ENCODE measurements around the gene SEMA6A.
"Not testable (repeated sequence)": the region's sequence is repeated elsewhere in the genome, so short reads cannot be mapped to it uniquely, and the experiment has no call there.

SEMA6A gene

DNA sequence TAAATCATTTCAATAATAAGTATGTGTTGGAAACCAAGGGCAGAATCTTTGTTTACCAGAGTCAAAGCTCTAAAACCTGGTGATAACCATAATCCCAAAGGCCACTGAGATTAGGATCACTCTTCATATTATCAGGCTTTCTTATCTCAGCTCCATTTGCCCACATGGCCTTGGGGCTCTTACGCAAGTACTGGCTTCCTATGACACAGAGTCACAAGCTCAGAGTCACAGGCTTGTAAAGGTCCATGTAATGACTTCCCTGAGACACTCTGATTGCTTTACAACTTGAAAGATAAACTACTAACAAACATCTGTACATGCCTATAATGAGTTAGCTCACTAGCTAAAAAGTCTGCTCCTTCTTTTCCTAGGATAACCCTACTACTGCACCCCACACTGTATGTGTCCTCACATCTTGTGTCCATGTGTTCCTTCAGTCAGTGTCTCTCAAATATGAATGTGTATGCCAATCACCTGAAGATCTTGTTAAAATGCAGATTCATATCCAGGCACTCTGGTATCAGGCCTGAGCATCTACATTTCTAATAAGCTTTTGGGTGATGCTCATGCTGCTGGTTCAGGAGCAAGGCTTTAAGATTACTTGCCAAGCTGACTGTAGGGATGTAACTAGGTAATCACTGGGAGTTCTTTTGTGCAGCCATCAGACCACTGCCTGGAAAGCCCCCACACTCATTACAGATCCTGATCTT, 28.4 kb downstream of the SEMA6A start:
- no peak for DNase-seq

DNA sequence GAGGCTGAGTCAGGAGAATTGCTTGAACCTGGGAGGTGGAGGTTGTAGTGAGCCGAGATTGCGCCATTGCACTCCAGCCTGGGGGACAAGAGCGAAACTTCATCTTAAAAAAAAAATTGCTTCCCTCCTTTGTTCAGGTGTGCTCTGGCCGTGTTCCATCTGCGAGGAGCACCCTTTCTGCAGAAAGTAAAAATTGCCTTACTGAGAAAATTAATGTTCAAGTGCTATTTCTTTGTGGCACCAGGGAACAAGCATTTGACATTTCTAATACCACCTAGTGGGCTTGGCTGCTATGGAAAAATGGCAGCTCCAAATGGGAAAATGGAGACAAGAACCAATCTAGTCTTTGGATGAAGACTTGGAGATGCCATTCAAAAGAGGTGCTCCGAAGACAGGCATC, 29.2 kb downstream of the SEMA6A start:
- DNase-seq: not testable (repeated sequence)

DNA sequence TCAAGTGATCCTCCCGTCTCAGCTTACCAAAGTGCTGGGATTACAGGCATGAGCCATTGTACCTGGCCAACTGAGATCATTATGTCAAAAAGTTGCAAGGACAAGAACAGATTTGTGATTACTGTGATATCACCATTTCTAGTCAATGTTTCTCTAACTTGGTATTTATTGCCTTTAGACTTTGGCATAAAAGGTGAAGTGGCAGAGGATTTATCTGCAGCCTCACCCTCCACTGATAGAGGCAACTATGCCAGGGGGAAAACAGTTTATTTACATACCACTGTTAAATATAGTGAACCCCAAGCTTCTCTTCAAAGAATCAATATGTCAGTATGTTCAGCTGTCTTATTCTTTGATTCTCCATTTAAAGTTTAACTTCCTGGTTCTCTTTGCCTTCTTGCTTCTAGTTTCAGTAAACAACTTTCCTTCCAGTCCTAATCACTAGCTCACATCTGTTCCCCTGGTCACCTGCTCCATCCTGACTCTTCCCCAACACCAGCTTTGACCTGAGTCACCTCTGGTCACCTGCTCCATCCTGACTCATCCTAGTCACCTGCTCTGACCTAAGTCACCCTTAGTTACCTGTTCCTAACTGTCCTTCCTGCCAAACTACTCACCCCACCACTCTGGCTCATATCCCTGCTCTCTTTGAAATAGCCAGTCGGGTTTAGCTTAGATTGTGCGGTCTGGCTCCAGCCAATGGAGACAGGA, 29.9 kb downstream of the SEMA6A start:
- no peak for DNase-seq

DNA sequence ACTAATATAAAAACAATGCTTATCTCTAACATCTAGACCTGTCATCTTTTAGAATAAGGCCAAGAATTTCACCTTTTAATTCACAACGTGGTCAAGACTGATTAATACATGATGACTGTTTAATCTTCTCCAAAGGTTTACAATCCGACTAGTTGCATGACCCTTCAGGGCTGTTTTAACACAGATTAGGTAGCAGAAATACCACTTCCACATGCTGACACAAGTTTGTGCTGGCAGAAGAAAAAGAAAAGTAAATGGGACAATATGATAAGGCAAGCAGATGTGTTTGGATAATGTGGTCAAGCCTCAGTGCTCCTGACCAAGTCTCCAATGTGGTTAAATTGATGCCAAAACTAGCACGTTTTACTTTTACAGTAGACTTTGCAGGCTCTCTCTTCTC, 31.1 kb downstream of the SEMA6A start:
- no peak for DNase-seq

DNA sequence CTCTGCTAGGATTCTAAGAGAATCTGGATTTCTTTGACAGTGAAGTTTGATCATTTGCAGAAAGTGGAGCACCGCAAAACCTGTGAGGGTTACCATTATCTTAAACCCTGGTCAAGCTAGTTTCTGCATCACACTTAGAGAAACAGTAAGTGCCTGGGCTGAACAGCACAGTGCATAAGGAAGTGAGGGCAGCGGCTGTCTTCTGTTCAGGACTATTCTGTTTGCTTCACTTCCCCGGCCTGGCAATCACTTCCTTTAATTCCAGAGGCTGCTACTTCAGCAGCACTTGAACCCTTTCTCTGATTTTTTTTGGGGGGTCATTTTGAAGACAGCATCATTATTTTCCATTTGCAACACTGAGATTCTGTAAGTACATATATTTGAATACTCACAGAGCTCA, 32.0 kb downstream of the SEMA6A start:
- no peak for DNase-seq

DNA sequence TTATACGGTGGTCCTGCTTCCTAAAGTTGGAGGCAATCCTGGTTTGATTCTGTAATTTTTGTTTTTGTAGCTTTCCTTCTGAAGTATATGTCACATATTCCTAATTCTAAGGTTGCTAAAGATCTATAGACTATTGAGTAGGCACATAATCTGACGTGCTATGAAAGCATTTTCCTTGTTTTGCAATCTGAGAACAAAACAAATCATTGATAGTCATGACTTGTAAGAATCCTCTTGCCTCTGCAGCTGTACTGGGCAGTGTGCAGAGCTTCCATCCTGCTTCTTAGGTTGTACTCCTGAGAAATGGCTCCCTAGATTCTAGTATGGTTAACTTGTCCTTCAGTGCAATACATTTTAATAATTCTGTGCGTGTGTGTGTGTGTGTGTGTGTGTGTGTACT, 35.4 kb downstream of the SEMA6A start:
- DNase-seq: no peak

DNA sequence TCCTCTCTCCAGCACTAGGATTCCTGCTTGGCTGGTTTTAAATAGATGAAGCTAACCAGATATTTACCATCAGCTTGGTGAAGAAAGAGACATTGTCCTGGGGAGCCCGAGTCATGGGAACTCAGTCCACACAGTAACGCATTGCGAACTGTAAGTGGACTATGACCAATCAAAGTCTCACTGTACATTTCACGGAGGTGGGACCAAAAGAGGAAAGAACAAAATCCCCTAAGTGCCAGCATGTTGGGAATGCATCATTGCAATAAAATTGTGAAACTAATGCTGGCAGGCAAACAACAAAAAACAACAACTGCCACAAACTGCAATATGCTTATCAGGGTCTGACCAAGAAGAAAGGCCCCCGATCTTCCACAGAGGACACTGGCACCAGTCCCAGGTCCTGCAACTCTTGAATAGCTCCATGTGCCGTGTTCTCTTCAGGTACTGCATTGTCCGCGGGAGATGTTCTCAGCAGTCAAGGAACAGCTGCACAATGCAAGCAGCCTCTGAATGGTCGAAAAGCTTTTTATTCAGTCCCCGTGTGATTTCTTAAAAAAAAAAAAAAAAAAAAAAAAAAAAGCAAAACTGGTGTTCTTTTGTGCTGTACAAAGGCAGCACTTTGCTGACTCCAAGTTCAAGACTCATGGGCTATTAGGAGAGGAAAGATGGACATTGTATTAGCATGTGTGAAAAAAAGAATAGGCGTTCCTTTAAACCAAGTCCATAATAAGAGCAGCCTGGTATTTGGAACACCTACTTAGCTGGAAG, 38.1 kb downstream of the SEMA6A start:
- no peak for DNase-seq

DNA sequence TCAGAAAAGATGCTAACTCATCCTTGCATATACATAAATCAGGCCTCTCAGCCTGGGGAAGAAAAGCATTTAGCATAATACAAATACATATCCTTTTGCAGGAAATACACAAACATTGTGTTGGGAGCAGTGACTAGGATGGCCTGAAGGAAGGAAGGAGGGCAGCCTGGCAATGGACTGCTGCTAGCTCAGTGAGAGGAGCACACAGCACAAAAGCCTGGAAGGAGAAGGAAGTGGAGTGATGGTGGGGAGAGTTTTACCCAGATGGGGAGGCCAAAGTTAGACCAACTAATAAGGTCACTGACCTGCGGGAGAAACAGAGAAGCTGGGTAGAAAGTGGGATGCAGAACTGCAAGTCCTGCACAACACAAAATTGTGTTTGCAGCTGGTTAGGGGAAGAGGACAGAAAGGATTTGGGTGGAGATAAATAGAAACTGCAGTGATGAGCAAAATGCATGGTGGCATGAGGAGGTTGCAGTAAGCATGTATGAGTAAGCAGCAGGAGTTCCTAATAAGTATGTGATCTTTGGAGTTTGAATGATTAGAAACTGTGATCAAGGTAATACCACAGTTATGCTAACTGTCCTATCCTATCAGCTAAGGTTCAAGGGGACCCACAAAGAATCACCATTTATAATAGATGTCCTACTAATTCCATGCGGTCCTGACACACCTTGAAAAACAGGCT, 39.5 kb downstream of the SEMA6A start:
- DNase-seq: no peak

DNA sequence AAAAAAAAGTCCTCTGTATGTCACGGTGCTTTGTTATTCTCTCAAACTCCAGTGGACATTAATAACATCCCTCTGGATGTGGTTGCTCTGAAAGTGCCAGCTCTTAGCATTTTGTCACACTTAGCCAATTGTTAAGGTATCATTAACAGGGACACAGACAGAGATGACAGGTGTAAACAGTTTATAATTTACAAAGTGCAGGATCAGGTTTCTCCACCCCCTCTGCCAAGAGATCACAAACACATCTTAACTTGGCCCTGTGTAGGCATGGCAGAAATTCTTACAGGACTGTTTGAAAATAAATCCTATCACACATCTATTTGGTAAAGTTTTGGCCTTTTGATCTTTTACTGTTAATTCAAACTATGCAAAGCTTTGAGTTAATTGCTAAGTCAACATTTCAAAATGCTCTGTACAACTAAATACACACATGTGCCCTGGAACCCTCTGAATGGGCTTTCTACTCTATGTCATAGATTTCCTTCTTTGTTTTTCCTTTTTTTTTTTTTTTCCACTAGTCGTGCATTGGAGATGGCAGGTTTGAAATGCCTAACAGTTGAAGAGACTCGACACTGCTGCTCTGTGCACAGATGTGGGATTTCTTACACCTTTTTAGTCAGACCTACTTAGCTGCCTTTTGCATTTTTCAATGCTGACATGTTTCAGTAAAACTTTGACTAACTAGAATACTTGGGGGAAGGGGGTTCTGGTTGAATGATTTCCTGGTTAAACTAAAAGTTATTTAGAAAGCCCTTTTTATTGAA, 41.7 kb downstream of the SEMA6A start:
- DNase-seq: peak; percentile 59

DNA sequence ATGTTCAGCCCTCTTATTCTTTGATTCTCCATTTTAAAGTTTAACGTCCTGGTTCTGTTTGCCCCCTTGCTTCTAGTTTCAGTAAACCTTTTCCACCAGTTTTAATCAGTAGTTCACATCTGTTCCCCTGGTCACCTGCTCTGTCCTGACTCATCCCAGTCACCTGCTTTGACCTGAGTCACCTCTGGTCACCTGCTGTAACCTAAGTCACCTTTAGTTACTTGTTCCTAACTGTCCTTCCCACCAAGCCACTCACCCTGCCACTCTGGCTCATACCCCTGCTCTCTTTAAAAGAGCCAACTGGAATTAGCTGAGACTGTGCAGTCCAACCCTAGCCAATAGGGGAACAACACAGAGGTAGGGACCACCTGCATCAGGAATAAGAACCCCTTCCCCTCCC, 43.0 kb downstream of the SEMA6A start:
- no peak for DNase-seq

DNA sequence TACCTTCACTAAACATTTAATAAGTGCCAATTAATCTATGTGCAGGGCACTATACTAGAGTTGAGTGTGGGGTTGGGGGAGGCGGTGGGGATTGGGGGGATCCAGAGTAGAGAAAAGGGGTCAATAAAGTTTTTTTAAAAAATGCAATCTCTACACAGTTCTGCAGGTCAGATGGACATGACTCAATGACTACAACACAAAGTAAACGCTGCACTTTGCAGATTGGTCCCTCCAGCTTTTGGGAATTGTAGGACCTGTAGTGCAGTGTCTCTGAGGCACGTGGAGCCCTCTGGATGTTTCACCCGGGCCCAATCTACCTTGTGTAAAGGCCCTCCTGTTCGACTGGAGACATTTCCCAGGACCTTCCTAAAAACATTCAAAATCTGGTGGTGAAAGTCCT, 43.5 kb downstream of the SEMA6A start:
- no peak for DNase-seq

DNA sequence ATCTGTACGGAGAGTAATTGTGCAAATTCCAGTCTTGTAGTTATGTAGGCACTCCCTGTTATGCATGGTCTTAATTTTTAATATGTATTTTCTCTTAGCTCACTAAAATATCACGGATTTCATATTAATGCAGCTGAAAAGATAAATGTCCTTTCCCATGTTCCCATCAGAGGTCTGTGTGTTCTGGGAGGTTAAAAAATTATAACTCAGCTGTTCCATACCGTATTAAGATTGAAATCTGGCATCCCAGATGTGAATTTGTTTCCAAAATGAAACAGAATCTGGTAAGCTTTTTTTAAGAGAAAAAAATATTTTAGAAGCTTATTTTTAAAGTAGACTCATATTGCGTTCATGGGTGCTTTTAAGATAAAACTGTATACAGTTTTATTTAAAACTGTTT, 44.3 kb downstream of the SEMA6A start:
- no peak for DNase-seq

DNA sequence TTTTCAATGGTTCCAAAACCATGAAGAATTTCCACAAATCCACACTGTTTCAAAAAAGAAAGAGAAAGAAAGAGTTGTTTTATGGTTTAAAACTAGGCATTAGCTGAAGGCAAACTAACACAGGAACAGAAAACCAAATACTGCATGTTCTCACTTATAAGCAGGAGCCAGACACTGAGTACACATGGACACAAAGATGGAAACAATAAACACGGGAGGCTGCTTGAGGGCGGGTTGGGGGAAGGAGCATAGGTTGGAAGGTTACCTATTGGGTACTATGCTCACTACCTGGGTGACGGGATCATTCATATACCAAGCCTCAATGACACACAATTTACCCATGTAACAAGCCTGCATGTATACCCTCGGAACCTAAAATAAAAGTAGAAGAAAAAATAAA, 45.0 kb downstream of the SEMA6A start:
- no peak for DNase-seq

DNA sequence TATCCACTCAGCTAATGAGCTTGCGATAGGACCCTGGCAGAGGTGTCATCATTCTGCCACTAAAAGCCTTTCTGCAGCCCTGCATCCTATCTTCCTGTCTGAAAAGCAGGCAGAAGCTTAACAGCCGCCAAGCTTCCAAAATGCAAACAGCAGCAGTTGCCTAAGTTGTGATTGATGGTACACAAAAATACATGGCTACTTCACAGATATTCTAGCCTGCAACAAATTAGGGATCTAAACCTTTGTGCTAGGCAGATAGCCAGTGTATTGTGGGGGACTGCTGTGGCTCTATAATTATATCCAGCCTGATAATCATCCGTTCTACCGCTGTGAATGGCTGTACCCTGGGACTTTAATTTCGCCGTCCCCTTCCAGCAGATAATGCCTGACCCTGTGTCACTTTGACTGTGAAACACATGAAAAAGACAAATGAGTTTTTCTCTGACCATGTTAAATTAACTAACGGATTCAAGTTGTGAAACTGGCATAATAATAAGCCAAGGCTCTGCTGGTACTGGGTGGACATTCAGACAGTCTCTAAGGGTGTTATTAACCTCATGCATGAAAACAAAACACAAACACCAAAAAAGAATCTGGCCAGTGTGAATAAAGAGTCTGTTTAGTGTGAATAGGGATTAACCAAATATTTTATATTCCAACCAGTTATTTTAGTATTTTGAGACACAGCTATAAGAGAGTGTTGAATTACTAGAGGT, 45.9 kb downstream of the SEMA6A start:
- DNase-seq: peak; percentile 83

DNA sequence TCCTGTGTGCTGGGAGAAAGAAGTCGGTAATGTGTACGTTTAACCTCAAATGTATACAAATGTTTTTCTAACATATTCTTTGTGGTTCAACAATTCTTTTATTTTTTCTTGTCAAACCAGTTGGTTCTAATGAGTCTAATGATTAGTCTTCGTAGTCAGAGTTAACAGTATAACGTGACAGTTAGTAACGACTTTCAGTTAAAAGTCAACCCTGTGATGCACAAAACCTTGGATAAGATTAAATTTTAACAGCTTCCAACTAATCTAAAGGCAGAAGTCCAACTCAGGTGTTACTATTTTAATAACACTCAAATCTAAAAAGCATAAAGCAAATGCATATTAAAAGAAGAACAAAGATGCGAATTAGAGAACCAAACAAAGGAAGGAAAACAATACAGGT, 47.0 kb downstream of the SEMA6A start:
- DNase-seq: no peak

DNA sequence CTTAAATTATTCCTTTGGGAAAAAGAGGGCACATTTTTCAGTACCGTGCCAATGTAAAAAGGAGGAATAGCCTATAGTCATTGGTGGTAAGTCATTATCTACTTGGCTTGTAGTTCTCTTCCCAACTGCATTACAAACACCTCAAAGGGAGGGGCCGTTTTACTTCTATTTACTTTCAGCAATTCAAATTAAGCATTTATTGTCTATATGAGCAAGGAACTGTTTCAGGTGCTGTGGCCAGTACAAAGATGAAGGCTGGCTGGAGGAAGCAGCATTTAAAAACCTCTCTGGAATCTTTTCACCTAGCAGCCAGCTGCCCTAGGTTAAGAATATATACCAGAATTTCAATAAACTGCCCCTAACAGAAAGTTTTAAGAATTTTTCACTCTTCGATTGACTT, 48.9 kb downstream of the SEMA6A start:
- no peak for DNase-seq

DNA sequence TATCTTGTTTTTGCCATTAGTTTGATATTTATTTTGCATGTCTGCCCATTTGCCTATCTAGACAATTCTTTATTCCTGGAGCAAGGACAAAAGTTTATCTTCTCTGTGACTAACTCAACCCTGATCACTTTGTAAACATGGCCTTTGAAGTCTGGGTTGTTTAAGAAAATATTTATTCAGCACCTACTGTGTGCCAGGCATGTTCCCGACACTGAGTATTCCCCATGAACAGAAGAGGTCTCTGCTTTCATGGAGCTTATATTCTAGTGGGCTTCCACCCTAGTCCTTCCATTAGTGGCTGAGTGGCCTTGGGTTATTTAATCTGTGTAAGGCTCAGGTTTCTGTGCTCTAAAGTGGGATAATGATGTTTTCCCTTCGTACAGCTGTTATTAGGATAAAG, 49.7 kb downstream of the SEMA6A start:
- no peak for DNase-seq

DNA sequence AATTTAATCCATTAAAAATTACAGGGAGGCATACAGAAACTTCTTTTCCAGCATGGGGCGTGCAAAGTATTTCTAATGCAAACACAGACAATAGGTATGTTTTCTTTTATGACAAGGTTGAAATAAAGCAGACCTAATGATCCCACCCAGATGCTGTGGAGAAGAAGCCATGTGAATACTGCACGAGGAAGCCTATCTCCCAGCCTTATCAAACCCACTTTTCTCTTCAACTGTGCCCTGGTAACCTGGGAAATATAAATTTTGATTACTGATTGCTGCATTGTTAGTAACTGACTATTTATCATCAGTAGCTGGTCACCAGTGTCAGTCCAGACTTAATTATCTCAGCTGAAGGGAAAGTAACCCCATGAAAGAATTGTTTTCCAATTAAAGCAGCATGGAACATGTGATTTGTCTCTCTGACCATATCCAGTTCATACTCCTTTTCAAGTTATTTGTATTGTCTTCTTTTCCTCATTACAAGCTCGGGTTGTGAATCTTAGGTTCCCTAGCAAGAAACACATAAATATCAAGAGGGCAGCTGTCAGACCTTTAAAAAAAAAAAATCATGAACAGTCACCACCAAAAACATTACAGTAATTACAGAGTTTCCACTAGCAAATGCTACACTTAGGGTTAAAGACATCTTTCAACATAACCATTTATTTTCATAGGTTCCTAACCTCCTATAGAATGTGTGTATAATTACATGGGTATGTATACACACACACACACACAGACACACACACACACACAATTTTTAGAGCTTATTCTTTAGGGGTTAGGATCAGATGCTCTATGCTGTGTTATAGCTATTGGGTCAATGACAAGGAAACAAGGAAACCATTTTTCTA, 50.3 kb downstream of the SEMA6A start:
- peak; percentile 53 for DNase-seq

DNA sequence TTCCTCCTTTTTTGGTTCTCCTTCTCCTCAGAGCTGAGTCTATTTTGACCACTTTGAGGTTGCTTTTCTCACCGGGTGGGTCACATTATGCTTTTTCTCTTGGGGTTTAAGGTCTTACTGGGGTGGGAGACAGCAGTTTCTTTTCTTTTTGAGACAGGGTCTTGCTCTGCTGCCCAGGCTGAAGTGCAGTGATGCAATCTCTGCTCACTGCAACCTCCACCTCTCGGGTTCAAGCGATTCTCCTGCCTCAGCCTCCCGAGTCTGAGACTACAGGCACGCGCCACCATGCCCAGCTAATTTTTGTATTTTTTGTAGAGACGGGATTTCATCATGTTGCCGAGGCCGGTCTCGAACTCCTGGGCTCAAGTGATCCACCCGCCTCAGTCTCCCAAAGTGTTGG, 51.4 kb downstream of the SEMA6A start:
- not testable (repeated sequence) for DNase-seq

DNA sequence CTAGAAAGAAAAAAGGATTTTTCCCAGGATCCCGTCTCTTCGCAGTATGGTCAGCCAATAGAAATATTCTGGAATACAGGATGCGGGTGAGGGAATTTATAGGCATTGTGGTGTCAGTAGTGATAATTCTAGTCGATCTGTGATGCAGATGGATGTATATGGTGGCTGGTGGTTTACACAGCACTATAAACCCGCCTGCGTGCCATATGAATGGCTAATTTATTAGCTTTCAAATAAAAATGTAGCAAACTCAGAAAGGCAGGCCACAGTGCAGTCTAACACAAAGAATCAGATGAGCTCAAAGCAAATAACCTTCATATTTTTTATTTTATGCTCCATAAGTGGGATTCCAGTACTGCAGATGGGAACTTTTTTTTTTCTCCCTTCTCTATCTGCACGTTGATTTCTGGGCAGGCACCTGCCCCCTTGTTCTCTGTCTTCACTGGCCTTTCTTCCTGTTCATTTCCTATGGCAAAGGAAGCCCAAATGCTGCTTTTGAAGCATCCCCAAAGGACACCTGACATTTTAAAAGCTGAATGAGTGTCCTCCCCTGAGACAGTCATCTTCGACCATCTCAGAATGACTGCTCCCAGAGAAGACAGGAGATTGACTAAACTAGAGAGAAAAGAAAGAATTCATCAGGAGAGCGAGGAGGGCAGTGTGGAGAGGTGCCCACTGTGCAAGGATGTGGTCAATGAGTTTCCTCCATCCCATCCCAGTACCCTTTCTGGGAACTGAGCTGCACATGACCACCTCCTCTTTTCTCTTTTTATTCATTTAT, 52.1 kb downstream of the SEMA6A start:
- no peak for DNase-seq
